ENCODE results near the gene LARGE1.

Gene LARGE1

DNA sequence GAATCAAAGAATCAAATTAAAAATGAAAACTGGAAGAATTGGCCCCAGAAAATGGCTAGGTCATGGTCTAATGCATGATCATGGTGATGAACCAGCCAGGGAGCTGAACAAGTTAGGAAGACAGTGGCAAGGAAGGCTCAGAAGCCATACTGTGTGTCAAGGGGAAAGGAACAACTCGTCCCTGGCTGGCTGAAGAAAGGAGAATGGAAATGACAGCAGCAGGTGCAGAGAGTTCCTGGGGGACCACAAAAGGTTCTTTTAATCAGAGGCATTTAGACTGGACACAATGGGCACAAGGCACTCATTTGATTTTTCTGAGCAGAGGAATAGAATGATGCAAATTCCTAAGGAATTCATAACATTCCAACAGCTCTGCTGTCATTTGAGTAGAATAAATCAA is 209.9 kb downstream of the LARGE1 start:
- no peak for DNase-seq

GRCh38 chr22:33707581-33707980 is 212.7 kb downstream of the LARGE1 start:
- DNase-seq = no peak

GRCh38 chr22:33706100-33706499 is 214.2 kb downstream of the LARGE1 start:
- no peak for DNase-seq

DNA sequence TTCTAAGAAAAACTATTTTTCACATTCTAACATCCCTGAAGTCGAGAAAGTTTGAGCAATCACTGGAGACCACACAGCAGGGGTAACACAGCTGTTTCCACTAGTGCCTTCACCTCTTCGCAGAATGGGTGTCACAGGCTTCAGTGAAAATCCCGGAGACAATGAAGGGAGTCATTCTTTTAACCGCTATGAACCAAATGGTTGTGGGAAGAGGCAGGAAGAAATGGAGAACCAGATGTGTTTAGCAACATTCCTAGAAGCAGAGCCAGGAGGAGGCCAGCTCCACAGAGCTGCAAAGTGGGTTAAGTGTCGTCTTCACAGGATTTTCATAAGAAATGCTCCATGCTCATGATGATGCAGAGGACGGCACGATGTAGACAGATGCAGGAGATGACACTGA is 221.1 kb downstream of the LARGE1 start:
- no peak for DNase-seq

DNA sequence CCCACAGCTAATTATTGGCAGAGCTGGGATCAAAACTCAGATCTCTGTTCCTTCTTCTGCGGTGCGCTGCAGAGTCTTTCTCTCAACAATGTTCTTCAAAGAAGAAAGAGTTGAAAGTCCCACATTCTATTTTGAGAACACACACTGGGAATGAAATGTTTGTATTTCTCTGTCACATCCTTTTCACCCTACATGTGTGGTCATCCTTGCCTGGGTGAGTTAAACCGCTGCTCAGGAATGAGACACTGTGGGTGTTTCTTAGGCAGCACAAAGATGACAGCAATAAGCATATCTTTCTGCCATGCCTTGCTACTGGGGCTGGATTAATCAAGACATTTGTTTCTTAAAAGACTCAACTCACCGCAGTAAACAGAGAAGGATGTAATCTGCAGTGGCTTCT is 222.6 kb downstream of the LARGE1 start:
- no peak for DNase-seq

DNA sequence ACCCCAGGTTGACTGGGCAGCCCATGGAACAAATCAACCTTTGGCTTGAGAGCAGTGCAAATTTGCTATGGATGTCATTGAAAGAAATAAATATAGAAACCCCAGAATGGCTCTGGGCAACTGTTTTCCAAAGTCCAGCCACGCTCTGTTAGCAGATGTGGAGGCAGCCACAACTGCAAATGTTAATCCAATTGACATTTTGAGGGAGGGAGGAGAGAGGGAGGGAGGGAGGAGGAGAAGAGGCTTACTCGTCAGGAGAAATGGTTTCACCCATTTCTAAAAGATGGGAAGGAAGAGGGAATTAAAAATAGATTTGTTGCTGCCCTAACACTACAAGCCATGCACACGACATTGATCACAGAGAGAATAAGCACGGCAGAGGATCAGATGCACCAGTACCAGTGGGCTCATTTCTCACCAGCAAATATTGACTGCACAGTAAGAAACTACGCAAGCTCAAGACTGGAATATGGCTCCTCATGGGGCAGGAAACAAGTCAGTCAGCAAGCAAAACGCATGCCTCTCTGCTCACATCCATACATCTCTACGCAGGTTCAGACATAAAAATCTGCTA is 229.1 kb downstream of the LARGE1 start:
- no peak for DNase-seq

- DNase-seq = no peak
Observed at GRCh38 chr22:33688903-33689302, 231.4 kb downstream of the LARGE1 start.

DNA sequence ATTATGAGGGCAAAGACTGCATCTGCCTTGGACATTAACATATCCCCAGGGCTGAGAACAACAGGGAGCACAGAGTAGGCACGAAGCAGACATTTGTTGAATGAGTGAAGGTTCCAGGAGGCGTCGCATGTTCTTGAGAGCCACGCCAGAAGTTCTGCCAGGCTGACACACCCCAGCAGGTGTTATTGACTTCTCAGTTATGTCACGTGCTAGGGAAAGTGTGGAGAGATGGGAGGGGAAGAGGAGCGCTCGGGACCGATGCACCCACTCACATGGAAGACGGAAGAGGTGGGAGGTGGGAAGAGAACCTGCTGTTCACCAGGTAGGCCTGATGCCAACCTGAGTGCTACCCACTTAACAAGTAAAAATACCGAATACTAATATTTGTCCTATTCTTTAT is 232.8 kb downstream of the LARGE1 start:
- no peak for DNase-seq

GRCh38 chr22:33684087-33684486 is 236.2 kb downstream of the LARGE1 start:
- no peak for DNase-seq

- DNase-seq = no peak
Observed at GRCh38 chr22:33682927-33683326, 237.3 kb downstream of the LARGE1 start.

DNA sequence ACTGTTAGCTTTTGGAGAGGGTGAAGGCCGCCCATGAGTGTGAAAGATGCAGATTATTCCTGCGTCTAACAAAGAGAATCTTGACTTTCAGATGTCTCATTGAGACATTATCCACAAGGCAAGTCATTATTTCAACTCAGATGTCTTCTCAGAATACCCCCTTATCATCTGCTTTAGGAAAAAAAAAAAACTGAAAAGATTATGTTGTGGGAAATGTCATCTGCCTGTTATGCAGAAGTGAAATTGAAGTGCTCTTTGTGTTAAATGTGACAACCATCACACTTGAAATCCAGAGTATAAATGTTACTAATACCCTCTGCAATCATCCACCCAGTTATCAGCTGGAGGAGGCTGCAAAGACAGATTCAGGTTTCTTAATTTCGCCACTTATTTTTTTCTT is 239.6 kb downstream of the LARGE1 start:
- no peak for DNase-seq

GRCh38 chr22:33678523-33678922 is 241.8 kb downstream of the LARGE1 start:
- DNase-seq = no peak

GRCh38 chr22:33677536-33677935 is 242.7 kb downstream of the LARGE1 start:
- no peak for DNase-seq

- DNase-seq = no peak
Observed at GRCh38 chr22:33674357-33674756, 245.9 kb downstream of the LARGE1 start.

DNA sequence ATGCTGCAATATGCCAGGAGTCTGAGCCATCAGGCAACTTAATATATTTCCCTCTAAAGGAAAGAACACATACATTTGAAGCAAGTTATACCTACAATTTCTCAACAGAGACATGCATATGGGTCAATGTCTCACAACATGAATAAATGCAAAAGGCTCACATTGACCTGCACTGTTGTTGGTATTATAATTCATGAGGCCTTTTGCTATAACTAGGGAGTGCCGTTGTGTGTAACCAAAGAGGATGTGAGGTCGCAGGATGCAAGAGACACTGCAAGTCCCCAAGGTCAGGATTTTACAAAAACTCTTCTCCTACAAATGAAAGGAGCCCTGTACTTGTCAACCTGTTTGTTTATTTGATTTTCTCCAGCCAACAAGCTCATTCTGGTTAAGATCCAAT is 250.5 kb downstream of the LARGE1 start:
- DNase-seq = no peak

DNA sequence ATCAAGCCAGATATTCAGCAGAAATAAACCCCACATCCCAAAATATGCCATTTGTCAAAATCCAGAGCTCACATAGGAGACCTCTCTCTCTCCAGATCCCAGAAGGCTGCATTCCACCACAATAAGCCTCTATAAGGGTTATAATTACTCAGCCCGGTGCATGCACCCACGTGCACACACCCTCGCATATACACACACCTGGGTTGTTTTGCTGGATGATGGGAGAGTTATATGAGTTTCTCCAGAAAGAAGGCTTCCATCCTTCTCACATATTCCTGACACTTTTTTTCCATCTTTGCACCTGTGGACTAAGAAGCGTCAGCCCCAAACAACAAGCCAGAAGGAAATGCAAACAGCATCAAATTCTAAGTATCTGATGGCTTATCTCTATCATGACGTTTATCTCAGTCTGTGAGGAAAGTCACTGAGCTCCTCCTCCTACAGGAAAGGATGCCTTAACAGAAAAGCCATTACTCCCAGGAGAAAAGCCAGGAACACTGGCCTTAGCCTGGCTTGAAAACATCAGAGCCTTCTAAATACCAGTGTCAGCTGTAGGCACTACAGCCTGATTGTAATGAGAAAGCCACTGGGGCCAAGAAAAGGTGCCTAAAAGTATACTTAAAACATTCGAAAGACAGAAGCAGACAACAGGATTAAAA is 253.2 kb downstream of the LARGE1 start:
- no peak for DNase-seq

DNA sequence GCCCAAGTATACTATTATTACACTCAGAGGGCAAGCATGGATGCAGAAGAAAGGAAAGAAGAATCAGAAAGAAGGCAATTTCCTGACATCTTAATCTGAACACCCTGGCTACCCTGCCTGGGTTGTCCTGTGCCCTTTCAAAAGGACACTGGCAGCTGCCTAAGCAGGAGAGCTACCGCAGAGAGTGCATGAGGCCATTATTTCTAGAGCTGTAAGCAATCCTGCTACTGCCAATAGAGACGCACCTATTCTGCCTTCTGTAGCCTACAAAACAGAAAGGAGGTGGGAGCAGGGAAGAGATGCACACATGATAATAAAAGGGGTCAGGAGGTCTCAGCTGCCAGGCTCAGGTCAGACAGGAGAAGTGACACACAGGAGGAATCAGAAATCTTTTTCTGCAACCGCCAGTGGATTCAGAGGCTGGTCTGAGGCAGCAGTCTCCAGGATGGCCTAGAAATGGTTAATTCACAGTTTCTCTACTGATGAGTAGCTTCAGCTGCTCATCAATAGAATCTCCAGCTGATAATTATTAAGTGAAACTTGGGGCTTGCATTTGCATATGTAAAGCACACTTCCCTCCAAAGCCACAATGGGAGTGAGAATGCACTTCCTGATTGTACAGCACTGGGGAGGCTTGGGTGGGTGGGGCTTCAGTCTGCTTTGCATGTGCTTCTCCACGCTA is 253.9 kb downstream of the LARGE1 start:
- DNase-seq = no peak

GRCh38 chr22:33659448-33659847 is 260.8 kb downstream of the LARGE1 start:
- DNase-seq = no peak

GRCh38 chr22:33658775-33659174 is 261.5 kb downstream of the LARGE1 start:
- DNase-seq = no peak

DNA sequence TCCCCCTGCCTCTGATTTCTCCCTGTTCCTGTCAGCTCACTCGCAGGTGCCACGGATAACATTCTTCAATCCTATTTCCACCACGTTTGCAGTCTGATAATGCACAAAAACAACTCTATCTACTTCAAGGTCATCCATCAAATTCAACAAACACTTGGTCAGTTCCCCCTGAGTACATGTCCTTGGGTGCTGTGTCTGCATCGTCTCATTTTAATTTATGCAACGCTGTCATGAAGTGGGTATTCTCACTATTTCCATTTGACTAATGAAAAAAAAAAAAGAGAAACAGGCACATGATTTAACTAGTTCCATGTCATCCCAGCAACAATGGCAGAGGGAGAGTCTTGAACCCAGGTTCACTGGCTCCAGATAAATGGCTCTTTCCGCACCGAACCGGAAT is 262.6 kb downstream of the LARGE1 start:
- no peak for DNase-seq

GRCh38 chr22:33656808-33657628 is 263.3 kb downstream of the LARGE1 start:
- no peak for DNase-seq

GRCh38 chr22:33654173-33654895 is 265.9 kb downstream of the LARGE1 start:
- DNase-seq = no peak

DNA sequence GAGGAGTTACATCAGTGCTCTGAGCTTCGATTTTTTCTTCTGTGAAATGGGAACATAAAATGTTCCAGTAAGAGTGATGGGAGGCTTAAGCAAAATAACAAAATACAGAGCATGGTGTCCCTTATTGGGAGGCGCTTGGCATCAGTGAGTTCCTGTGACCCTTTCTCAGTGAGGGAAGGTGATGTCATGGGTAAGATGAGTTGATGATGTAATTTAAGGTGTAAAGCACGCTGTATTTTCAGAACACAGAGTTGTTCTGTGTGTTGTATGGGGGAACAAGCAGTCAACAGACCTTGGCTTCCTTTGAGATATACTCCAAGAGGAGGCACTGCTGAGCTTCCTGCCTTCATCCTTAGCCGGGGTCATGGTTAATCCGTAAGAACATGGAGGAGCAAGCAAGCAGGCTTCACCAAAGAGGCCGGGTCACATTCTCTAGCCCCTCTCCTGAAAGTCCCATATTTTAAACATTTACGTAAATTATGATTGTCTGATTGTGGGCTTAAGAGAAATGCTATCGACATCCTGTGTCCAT is 266.7 kb downstream of the LARGE1 start:
- DNase-seq = no peak
